ENCODE results near the gene FAM83G.

DNA sequence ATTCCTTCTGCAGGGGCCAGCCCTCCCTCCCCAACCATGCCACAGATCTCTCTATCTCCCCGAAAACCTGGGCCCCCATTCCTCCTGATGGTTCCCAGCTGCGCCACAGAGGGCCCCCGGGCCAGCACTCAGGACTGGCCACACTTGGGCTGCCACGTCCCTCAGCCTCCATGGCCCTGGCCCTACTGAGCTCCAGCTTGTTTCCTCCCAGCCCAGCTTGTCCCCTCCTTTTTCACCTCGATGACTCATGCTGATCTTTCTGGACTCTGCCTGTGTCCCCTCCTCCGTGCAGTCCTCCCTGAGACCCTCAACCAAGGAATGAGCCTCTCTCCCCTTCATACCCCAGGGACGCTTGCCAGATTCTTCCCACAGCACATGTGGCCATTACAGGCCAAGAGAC is 10.9 kb upstream of the FAM83G start:
- TF ChIP-seq, protein P1, sequence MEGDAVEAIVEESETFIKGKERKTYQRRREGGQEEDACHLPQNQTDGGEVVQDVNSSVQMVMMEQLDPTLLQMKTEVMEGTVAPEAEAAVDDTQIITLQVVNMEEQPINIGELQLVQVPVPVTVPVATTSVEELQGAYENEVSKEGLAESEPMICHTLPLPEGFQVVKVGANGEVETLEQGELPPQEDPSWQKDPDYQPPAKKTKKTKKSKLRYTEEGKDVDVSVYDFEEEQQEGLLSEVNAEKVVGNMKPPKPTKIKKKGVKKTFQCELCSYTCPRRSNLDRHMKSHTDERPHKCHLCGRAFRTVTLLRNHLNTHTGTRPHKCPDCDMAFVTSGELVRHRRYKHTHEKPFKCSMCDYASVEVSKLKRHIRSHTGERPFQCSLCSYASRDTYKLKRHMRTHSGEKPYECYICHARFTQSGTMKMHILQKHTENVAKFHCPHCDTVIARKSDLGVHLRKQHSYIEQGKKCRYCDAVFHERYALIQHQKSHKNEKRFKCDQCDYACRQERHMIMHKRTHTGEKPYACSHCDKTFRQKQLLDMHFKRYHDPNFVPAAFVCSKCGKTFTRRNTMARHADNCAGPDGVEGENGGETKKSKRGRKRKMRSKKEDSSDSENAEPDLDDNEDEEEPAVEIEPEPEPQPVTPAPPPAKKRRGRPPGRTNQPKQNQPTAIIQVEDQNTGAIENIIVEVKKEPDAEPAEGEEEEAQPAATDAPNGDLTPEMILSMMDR (tag by site-specific recombination; IDR thresholded peaks at IDR 0.05) = no peak
- TF ChIP-seq, protein P2, sequence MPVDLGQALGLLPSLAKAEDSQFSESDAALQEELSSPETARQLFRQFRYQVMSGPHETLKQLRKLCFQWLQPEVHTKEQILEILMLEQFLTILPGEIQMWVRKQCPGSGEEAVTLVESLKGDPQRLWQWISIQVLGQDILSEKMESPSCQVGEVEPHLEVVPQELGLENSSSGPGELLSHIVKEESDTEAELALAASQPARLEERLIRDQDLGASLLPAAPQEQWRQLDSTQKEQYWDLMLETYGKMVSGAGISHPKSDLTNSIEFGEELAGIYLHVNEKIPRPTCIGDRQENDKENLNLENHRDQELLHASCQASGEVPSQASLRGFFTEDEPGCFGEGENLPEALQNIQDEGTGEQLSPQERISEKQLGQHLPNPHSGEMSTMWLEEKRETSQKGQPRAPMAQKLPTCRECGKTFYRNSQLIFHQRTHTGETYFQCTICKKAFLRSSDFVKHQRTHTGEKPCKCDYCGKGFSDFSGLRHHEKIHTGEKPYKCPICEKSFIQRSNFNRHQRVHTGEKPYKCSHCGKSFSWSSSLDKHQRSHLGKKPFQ (tag by site-specific recombination; IDR thresholded peaks at IDR 0.05) = no peak
- TF ChIP-seq ZBTB7A (tag by site-specific recombination; IDR thresholded peaks at IDR 0.05; ENCODE audit: low read depth) (no peak), REST (tag by site-specific recombination; IDR thresholded peaks at IDR 0.05) (no peak)
